ENCODE results near the gene PLGRKT.
A peak's percentile ranks its signal among the peaks of the same experiment; 100 is the strongest.
"Not testable (repeated sequence)": the region's sequence is repeated elsewhere in the genome, so short reads cannot be mapped to it uniquely, and the experiment has no call there.

PLGRKT gene

DNA sequence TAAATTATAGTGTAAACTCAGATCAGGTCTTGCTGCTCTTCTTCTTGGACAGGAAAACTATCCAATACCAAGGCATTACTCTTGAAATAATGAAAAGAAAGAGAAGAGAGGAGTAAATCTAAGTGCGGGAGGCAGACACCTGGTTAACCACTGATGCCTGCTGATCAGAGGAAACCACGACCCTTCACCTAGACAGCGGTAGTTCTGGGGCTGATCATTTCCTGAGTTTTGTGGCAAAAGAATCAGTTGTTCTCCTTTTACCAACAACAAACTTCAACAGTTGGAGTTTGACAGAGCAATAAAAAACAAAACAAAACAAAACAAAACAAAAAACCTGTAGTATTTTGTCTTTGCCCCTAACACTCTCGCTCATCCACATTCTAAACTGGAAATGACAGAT, 101.0 kb downstream of the PLGRKT start:
- DNase-seq (ENCODE audit: low read depth, low spot score) = no peak
- in situ Hi-C loops (cut with HindIII; ENCODE audit: low sequenced_read_pairs) = no loop called here
- TF ChIP-seq, protein P1, sequence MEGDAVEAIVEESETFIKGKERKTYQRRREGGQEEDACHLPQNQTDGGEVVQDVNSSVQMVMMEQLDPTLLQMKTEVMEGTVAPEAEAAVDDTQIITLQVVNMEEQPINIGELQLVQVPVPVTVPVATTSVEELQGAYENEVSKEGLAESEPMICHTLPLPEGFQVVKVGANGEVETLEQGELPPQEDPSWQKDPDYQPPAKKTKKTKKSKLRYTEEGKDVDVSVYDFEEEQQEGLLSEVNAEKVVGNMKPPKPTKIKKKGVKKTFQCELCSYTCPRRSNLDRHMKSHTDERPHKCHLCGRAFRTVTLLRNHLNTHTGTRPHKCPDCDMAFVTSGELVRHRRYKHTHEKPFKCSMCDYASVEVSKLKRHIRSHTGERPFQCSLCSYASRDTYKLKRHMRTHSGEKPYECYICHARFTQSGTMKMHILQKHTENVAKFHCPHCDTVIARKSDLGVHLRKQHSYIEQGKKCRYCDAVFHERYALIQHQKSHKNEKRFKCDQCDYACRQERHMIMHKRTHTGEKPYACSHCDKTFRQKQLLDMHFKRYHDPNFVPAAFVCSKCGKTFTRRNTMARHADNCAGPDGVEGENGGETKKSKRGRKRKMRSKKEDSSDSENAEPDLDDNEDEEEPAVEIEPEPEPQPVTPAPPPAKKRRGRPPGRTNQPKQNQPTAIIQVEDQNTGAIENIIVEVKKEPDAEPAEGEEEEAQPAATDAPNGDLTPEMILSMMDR (IDR thresholded peaks at IDR 0.05; ENCODE audit: low read depth, low read length) = no peak
- H3K4me3 ChIP-seq (ENCODE audit: low read depth, low read length) = no peak overlapping the region

DNA sequence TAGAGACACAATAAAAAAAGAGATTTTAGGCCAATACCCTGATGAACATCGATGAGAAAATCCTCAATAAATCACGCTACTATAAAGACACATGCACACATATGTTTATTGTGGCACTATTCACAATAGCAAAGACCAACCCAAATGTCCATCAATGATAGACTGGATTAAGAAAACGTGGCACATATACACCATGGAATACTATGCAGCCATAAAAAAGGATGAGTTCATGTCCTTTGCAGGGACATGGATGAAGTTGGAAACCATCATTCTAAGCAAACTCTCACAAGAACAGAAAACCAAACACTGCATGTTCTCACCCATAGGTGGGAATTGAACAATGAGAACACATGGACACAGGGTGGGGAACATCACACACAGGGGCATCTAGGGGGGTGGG, 106.4 kb downstream of the PLGRKT start:
- H3K4me3 ChIP-seq (ENCODE audit: low read depth, low read length); in situ Hi-C loops (cut with HindIII; ENCODE audit: low sequenced_read_pairs); DNase-seq (ENCODE audit: low read depth, low spot score): not testable (repeated sequence)

DNA sequence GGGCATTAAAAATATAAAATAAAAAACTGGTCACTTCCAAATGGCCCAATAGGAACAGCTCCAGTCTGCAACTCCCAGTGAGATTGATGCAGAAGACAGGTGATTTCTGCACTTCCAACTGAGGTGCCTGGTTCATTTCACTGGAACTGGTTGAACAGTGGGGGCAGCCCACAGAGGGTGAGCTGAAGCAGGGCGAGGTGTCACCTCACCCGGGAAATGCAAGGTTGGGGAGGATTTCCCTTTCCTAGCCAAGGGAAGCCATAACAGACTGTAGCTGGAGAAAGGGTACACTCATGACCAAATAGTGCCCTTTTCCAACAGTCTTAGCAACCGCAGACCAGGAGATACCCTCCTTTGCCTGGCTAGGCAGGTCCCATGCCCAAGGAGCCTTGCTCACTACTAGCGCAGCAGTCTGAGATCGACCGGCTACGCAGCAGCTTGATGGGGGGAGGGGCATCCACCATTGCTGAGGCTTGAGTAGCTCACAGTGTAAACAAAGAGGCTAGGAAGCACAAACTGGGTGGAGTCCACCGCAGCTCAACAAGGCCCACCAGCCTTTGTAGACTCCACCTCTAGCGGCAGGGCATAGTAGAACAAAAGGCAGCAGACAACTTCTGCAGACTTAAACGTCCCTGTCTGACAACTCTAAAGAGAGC, 110.7 kb downstream of the PLGRKT start:
- TF ChIP-seq, protein P1 (IDR thresholded peaks at IDR 0.05; ENCODE audit: low read depth, low read length) = no peak
- H3K4me3 ChIP-seq (ENCODE audit: low read depth, low read length) = no peak overlapping the region
- in situ Hi-C loops (cut with HindIII; ENCODE audit: low sequenced_read_pairs) = no loop called here
- no peak for DNase-seq (ENCODE audit: low read depth, low spot score)

DNA sequence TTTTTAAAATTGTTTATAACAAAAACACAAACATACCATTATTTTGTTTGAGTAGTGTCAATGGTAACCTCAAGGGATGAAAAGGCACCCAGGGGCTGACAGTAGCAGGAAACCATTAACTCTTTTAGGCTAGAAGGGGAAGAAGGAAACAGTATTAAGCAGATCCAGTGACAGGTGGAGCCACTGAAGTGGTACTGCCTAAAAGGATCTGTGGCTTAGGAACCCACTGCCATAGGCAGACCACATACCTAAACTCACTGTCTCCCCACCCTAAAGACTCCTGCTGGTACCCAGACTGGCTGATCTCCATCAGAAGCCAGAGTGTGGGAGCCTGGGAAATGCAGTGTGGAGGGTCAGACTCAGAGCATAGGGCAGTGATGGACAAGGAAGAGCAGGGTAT, 111.5 kb downstream of the PLGRKT start:
- in situ Hi-C loops (cut with HindIII; ENCODE audit: low sequenced_read_pairs) = no loop called here
- TF ChIP-seq, protein P1 (IDR thresholded peaks at IDR 0.05; ENCODE audit: low read depth, low read length) = no peak
- no peak overlapping the region for H3K4me3 ChIP-seq (ENCODE audit: low read depth, low read length)
- no peak for DNase-seq (ENCODE audit: low read depth, low spot score)

DNA sequence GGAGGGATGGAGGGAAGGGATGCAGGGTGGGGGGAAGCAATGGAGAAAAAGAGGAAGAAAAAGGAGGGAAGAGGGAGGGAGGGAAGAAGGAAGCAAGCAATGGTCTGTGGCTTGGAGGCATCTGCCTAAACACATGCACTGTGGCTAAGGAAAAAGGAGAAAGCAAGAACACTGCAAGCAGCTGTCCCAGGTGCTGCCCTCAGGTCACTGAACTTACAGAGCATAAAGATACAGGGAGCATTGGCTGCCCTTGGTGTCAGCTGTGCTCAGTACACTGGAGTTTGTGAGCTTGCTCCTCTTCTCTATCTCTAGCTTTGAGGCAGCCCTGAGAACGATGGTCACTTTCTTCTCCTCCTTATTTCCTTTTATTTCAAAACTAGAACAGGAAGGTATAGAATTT, 116.1 kb downstream of the PLGRKT start:
- in situ Hi-C loops (cut with HindIII; ENCODE audit: low sequenced_read_pairs); H3K4me3 ChIP-seq (ENCODE audit: low read depth, low read length); DNase-seq (ENCODE audit: low read depth, low spot score): not testable (repeated sequence)

DNA sequence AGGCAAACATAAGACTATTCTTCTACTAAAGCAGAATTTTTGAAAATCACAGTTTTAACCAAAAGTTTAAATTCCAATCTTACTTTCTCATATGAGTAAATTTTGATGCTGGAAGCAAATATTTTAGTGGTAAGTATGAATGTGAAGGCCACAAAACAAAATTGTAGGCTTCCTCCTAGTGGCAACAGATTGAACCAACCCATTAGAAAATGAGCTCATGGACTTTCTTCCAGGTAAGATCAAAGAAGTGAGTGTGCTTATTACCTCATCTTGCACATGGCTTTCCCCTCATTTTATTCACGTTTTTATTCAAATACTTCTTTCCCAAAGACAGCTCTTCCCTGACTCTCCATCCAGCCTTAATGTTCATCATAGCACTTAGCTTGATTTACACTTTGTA, 116.7 kb downstream of the PLGRKT start:
- TF ChIP-seq, protein P1 (IDR thresholded peaks at IDR 0.05; ENCODE audit: low read depth, low read length) = peak; percentile 12
- no peak overlapping the region for H3K4me3 ChIP-seq (ENCODE audit: low read depth, low read length)
- no peak for DNase-seq (ENCODE audit: low read depth, low spot score)
- in situ Hi-C loops (cut with HindIII; ENCODE audit: low sequenced_read_pairs) = no loop called here

DNA sequence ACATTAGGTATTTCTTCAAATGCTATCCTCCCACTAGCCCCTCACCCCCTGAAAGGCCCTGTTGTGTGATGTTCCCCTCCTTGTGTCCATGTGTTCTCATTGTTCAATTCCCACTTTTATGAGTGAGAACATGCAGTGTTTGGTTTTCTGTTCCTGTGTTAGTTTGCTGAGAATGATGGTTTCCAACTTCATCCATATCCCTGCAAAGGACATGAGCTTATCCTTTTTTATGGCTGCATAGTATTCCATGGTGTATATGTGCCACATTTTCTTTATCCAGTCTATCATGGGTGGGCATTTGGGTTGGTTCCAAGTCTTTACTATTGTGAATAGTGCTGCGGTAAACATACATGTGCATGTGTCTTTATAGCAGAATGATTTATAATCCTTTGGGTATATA, 121.3 kb downstream of the PLGRKT start:
- in situ Hi-C loops (cut with HindIII; ENCODE audit: low sequenced_read_pairs); DNase-seq (ENCODE audit: low read depth, low spot score); H3K4me3 ChIP-seq (ENCODE audit: low read depth, low read length): not testable (repeated sequence)

DNA sequence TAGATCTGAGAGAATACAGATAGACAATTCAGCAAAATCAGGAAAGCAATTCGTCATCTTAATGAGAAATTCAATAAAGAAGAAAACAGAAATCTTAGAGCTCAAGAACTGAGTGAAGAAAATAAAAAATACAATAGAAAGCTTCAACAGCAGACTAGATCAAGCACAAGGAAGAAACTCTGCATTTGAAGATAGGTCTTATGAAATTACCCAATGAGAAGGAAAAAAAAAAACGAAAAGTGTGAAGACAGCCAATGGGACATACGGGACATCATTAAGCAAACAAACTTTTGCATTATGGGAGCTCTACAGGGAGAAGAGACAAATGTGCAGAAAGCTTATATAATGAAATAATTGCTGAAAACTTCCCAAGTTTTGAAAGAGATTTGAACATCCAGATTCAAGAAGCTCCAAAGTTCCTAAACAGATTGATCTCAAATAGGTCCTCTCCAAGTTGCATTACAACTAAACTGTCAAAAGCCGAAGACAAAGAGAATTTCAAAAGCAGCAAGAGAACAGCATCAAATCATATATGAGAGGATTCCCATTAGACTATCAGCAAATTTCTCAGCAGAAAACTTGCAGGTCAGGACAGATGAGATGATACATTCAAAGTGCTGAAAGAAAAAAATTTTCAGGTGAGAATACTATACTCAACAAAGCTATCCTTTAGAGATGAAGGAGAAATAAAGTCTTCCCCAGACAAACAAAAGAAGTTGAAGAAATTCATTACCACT, 122.4 kb downstream of the PLGRKT start:
- in situ Hi-C loops (cut with HindIII; ENCODE audit: low sequenced_read_pairs) = no loop called here
- no peak overlapping the region for H3K4me3 ChIP-seq (ENCODE audit: low read depth, low read length)
- no peak for DNase-seq (ENCODE audit: low read depth, low spot score)
- TF ChIP-seq, protein P1 (IDR thresholded peaks at IDR 0.05; ENCODE audit: low read depth, low read length) = no peak

Measured in astrocyte of the spinal cord (primary cell).